Globus pallidus (tissue), 1 donor: Measurements from ENCODE around the gene IQCC.
A peak's percentile ranks its signal among the peaks of the same experiment; 100 is the strongest.

Source experiments
- DNase-seq: peaks from one replicate; pipeline ENCODE4 v3.0.0-alpha.2; 2015; ENCODE audit warnings: low spot score

The IQCC gene

DNA sequence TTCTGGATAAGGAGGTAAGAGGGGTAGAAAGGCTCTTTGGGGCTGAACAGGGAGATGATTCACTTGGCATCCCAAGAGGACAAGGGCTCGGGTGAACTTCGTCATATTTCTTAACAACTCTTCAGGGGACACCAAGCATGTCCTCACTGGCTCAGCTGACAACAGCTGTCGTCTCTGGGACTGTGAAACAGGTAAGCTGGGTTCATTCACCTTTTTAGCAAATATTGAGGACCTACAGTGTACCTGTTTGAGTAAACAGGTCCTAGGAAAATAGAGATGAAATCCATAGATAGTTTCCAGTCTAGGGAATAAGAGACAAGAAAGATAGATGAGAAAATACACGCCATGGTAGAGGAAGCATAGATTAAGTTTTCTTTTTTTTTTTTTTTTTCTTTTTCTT lies 18.8 kb downstream of the IQCC start:
- no peak for DNase-seq

DNA sequence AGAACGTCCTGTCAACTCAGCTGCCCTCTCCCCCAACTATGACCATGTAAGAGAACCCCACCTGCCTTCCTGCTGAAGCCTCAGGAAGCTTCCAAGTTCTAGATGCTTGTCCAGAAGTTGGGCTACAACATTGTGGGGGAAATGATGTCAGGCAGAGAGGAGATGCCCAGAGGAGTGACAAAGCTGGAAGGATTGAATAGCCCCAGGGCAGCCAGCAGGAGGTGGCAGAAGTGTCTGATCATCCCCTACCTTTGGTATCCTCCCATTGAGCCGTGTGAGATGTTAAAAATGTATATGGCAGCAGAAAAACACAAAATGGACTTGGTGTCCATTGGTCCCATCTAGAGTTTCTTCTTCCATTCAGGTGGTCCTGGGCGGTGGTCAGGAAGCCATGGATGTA lies 23.3 kb downstream of the IQCC start:
- no peak for DNase-seq

DNA sequence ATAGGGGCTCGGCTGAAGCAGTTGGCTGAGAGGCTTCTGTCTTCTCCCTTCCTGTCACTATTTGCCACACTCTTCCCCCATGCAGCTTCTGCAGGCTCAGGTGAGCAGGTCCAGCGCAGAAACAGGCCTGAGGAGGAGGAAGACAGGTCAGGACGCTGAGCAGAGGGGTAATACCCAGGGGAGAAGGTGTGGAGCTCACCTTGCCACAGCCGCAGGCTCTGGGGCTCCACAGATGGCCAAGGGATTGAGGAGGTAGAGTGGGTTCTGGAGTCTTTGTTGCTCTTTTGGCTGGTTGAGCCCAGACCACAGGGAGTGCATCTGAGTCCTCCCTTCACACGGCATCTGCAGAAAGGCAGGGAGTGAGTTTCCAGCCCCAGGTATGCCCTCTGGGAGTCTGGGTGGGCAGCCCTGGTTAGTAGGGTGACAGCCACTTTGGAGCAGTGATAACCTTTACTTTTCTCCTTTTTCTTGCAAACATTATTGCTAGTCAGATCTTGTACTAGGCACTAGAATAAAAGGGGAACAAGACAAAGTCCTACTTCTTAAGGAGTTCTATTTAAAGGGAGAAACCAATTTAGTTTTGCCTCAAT lies 26.5 kb downstream of the IQCC start:
- DNase-seq: no peak

DNA sequence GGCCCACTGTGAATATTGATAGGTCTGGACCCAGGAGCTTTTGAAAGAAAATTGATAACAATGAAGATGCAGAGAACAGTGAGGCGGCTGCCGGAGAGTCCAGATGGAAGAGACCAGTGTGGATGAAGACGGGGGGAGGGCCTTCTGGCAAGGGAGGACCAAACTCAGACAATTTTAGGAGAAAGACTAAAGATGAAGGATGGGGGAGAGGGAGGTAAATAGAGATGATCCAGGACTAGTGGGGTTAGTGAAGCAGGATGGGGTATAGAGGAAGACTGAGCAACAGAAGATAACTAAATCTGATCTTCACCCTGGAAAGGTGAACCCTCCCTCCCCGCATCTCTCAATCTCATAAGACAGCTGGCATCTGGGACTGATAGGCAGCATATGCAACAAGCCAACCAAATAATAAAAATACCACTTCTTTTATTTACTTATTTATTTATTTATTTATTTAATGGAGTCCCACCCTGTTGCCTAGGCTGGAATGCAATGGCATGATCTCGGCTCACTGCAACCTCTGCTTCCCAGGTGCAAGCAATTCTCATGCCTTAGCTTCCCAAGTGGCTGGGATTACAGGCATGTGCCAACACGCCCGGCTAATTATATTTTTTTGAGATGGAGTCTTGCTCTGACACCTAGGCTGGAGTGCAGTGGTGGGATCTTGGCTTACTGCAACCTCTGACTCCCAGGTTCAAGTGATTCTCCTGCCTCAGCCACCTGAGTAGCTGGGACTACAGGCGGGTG lies 27.3 kb downstream of the IQCC start:
- no peak for DNase-seq

DNA sequence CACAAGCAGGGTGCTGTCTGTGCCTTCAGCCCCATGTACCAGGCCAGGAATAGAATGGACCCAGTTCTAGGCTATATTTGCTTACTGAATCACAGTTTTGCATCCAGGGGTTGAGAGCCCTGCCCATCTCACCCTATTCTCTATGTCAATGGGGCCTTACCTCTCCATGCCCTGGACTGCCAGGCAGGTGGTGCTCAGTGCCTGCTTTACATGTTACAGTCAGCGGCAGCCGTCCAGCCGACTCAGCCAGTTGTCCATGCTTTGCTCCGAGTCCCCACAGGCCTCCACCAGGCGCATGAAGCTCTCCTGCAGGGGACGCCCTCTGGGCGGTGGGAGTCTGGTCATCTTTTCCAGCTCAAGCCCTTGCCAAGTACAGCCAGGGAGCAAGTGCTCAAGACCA lies 29.3 kb downstream of the IQCC start:
- DNase-seq: no peak

DNA sequence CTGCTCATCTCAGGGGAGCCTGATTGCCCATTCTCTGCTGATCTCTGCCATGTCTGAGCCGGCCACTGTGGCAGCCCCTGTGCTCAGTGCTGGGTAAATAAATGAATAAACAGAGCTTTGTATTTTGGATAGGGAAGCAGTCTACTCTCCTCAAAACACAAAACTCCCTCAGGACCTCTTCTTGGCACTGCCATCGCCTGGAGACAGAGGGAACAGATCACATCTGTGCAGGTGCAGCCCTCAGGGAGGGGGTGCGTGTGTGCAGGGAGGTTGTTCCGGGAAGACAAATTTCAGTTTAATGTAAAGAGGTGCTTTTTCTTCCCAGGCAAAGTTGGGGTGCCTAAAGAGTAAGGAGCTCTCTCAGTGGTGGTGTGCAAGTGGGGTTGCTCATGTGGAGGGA lies 33.9 kb downstream of the IQCC start:
- no peak for DNase-seq

DNA sequence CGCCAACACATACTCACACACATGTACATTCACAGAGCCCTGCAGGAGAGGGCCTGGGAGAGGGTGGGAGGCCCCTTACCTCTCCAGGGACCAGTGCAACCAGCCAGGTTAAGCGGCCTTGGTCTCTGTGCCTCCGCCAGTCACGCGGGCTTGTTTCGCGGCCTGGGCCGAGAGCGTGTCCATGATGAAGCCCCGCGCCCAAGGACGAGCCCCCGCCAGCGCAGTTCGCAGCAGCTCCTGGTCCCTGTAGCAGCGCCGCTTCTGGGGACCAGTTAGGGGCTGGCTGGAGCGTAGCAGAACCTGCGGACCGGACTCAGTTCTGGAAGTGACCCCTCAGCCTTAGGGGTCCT lies 34.3 kb downstream of the IQCC start:
- no peak for DNase-seq

DNA sequence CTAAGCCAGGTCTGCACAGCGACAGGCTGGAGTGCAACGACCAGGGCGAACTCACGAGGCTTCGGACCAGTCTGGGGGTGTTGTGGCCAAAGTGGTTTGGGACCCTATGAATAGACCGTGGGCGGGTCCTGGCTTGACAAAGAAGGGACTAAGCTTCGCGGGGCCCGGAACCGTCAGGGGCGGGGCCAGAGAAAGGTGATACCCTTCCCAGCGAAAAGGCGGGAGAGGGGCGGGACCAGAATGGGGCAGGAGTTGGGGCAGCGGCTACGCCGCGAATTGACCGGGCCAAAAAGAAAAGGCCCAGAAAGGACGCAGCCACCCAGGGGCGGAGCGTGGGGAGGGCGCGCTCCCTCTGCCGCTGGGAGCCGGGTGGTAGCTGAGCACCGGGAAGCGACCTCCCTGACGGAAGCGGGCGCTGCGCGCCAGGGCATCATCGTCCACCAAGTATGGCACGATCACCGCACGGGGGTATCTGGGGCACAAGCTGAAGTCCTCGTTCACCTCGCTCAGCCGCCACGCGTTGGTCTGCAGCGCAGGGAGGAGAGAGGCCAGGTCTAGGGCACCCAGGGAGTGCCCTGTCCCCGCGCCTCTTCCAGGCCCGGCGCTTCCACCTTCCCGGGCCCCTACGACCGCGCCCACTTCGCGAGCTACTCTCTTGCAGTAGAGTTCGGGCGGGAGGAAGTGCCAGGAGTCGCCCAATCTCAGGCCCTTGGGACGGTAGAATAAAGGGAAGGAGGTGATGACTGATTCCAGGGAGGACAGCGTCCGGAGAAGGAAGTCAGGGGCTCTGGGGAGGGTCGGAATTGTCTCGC lies 34.9 kb downstream of the IQCC start:
- peak; percentile 62 for DNase-seq

DNA sequence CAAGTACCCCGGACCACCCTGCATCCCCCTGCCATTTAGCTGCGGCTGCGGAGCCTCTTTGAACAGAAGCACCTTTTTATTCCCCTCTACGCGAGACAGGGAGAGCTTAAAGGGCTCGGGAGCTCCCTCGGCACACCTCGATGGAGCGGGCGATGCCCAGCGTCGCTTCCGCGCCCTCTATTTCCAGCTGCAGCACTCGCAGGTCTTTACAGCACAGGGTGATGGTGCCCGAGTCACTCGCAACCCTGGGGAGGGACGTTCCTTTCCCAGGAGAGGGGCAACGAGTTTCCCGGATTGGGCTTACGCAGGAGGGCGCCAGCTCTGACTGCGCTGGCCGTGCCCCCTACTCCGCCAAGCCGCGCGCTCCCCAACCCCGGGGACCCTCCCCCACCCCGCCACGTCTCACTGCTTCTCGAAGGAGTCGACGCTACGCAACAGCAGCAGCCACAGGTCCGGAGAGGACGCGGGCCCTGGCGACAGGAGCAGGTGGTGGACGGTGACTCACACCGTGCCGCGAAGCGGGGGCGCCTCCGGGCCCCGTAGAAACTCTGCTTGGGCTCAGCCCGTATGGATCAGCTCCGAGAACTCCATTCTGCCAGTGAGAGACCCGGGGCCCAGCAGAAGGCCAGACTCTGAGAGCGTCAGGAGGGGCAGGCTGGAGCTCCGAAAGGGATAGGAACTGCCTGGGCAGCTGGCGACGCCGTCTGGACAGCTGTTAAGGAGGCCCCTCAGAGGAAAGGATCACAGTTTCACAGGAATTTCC lies 35.7 kb downstream of the IQCC start:
- peak; percentile 61 for DNase-seq

DNA sequence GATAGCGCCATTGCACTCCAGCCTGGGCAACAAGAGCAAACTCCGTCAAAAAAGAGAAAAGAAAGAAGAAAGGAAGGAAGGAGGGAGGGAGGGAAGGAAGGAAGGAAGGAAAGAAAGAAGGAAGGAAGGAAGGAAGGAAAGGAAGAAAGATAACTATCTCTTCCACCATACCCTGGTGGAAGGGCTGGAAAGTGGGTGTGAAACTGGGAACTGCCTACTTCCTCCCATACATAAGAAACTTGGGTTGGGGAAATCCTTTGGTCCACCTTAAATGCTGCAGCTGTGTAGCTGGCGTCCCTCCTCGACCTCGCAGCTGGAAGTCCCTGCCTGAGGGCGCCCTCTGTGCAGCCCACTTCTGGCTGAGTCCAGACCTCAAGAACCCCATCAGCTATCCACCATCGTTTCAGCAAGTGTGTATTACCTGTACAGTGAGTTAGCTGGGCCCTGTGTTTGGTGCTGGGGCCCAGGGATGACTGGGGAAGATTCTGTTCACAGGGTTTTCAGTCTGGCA lies 36.9 kb downstream of the IQCC start:
- DNase-seq: peak; percentile 82

DNA sequence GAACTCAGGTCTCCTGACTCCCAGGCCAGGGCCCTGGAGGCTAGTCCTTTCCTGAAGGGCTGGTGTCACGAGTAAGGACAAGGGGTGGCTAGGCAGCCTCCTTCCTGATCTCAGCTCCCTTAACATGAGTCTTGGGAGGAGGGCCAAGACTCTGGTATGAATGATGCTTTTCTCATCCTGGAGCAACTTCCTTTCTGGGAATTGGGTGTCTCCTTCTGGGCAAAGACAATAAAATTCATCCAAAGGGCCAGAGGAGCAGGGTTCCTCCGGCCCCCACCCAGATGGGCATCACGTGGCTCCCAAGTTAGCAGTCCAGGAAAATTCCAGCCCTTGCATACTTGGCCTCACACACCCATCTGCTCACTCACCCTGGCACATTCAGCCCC lies 41.4 kb downstream of the IQCC start, which contains the start of gene FAM167B:
Gene FAM167B (plus strand): TSS at position 335 of the 386 bp plus-strand sequence. CDS start 200 bp downstream, outside the sequence.
- DNase-seq: no peak

DNA sequence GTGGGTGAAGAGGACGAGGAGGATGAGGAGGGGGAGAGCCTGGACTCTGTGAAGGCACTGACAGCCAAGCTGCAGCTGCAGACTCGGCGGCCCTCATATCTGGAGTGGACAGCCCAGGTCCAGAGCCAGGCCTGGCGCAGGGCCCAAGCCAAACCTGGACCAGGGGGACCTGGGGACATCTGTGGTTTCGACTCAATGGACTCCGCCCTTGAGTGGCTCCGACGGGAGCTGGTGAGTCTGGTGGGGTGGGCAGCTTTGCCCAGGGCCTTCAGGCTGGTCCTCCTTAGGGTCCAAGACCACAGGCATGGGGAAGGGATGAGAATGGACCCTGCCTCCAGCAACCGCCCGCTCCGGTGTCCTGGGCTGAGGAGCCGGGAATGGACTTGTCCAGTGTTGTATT lies 42.0 kb downstream of the IQCC start:
- DNase-seq: no peak

DNA sequence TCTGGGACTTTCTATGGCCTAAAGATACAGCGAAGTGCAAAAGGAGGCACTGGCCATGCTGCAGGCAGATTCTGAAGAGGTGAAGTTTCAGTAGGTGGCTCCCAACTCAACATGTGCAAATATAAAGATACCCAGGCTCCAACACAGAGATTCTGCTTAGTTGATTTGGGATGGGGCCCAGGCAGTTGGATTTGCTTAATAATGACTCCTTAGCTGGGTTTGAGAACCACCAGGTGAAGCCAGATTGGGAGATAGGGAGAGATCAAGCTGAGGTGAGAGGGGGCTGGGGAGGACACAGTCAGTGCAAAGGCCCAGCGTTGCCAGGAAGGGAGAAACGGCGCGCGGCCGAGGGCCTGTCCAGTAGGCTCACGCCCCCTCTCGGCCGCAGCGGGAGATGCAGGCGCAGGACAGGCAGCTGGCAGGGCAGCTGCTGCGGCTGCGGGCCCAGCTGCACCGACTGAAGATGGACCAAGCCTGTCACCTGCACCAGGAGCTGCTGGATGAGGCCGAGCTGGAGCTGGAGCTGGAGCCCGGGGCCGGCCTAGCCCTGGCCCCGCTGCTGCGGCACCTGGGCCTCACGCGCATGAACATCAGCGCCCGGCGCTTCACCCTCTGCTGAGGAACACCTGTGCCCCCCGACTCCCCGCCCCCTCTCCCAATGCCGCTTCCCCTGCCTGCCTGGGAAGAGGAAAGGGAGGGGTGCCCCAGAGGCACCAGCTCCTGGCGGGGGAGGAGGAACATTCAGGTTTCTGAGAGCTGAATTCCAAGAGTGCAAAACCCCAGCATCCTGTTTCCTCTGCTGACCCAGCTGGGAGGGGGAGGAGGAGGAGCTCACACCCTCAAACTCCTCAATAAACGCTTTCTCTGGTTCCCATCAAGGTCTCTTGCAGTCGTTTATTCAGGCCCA lies 42.8 kb downstream of the IQCC start:
- no peak for DNase-seq

DNA sequence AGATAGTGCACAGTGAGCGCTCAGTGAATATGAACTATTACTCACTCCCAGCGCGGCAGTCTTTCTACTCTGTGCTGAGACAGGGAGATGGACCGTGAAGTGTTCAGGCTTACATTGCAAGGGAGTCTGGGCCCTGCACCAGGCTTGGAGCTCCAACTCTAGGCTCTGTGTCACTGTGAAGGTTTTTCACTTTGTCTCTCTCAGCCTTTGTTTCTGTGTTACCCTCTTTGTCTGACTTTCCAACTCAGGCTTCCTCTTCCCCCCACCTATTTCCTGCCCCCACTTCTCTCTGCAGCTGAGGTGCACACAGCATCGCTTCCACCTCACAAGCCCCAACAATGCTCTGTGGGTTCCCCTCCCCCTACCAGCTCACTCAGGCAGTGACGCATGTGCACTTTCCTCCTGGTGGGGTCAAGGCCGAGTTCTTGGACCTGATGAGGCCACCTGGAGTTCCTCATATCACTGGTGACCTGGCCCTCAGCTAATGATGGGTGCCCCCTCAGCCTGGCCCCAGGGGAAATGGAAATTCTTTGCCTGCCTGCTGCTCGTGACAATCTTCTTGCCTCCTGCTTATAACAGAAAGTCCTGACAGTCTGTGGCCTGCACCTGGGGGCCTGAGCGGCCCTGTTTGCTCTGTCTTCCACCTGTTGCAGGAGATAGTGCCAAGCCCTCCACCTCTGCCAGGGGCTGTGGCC lies 44.5 kb downstream of the IQCC start:
- DNase-seq: no peak

DNA sequence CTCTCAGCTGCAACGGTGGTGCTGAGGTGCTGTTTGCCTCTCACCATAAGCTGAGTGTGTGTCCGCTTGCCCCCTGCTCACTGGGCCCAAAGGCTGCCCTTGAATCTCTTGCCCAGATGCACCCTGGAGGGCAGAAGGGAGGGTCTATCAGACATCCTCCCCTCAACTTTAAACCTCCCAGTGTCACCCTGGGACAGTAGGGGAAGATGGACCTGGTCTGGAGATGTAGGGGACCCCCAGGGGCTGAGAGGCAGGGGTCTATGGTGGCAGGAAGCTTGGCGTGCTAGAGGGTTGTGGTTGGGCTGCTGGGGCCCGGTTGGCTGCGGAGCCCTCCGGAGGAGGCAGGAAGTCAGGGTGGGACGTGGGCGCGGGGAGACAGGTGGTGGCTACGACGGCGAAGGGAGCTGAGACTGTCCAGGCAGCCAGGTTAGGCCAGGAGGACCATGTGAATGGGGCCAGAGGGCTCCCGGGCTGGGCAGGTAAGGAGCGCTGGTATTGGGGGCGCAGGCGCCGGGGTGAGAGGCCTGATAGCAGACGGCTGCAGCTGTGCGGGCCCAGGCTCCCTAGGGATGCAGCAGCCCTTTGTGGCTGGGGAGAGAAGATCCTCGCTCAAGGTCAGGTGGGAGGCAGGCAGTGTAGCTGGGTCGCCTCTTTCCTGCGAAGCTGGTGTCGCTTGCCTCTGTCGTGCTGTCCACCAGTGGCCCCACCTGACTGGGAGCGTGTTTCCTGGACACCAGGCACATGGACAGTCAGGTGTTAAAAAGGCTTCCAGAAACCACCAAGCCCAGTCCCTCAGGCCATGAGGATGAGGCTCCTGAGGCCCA lies 45.6 kb downstream of the IQCC start, which contains the start of gene LCK:
Gene LCK (plus strand): TSS at position 373 of the 824 bp plus-strand sequence. CDS start 23,065 bp downstream, outside the sequence.
- DNase-seq: no peak

DNA sequence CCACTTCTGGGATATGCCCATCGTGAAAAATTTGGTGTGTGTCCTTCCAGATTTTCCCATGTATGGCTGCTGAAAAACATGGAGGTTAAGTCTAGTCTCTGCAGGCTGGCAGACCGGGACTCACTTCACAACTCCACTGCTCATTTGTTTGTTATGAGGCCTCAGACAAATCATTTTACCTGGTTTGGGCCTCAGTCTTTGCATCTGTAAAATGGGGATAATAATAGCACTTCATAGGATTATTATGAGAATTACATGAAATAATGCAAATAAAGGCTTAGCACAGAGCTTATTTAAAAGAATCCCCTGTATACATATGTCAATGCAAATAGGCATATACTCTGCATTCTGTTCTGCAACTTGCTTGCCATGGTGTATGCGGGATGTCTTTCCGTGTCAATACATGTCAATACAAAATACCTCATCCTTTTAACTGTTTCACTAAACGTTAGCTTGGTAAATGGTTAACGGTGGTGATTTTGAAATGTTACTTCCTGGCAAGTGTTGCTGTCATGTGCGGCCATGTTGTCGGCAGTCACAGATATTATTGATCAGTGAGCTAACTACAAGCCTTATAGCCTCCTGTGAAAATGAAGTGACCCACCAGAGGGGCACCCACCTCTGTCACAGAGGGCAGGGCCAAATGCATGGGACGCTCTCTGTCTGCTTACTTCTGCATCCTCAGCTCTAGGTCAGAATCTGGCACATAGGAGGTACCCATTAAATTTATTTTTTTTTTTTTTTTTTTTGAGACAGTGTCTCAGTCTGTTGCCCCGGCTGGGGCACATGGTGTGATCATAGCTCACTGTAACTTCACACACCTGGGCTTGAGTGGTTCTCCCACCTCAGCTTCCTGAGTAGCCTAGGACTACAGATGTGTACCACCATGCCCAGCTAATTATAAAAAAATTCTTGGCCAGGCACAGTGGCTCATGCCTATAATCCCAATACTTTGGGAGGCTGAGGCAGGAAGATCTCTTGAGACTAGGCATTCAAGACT lies 49.9 kb downstream of the IQCC start:
- DNase-seq: no peak

DNA sequence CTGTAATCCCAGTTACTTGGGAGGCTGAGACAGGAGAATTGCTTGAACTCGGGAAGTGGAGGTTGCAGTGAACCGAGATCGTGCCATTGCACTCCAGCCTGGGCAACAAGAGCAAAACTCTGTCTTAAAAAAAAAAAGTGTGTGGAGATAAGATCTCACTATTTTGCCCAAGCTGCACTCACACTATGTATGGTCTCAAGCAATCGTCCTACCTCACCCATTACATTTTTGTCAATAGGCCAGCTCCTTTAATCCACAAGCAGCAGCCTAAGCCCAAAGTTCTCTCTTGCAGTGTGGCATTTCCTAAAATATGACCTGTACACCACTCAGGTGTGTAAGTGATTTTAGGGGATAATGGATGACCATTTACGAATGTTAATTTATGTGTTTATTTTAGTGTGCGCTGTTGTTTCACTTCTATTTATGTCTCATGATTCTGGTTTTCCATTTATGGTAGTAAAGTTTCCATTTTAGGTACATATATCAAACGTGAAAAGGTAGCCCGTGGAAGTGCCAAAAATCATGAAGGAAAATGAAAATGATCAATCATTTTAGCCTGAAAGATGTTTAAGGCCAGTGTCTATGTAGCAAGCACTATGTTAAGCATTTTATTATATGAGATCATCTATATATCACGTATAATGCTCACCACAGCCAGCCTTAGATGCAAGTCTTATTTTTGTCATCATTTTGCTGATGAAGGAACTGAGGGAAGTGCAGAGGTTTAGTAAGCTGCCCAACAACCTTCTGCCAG lies 51.2 kb downstream of the IQCC start:
- no peak for DNase-seq

DNA sequence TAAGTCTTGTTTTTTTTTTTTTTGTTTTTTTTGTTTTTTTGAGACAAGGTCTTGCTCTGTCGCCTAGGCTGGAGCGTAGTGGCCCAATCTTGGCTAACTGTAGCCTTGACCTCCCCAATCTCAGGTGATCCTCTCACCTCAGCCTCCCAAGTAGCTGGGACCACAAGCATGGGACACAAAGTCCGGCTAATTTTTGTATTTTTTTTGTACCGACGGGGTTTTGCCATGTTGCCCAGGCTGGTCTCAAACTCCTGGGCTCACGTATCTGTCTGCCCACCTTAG lies 51.7 kb downstream of the IQCC start:
- no peak for DNase-seq
